Globus pallidus (tissue), 1 donor: ENCODE data around the gene CASZ1.
A peak's percentile ranks its signal among the peaks of the same experiment; 100 is the strongest.

Source experiments
- DNase-seq: peaks from one replicate; pipeline ENCODE4 v3.0.0-alpha.2; 2015; ENCODE audit warnings: low spot score

CASZ1 gene

DNA sequence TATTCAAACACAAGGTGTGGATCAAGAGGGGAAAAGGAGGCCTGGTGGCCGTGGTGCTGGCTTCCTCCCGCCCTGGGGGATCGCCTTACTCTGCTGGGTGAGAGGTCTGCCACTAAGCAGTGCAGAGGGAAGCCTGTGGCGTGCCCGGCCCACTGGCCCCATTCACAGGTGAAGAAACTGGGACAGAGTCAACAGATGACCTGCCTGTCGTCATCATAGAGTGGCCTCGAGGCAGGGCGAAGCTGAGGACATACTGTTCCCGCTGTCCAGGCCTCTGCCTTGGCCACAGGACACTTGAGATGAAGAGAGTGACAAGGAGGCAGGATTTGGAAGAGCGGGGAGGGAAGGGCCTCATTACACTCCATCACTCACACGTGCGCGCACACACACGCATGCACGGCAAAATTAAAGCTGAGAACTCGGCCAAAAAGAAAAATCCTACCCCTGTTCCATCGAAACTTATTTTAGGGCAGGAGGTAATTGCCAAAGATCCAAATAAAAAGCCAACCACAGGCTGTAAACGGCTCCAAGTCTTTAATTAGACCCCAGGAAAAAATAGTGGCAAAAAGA is 50.5 kb downstream of the CASZ1 start:
- no peak for DNase-seq

DNA sequence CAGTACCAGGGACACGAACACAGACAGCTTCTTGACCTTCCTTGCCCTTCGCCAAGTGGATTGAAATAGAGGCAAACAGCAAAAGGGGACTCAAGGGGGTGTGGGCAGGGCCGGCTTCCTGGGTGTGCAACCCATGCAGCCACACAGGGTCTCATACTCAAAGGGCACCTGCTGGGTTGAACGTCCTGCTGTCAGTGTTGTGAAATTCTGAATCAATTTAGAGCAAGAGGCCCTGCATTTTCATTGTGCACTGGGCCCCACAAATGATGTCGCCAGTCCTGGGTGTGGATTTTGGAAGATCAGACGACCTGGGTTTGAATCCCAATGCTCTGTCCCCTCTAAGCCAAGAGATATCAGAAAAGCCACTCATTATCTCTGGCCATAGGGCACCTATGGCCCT is 51.1 kb downstream of the CASZ1 start:
- no peak for DNase-seq

DNA sequence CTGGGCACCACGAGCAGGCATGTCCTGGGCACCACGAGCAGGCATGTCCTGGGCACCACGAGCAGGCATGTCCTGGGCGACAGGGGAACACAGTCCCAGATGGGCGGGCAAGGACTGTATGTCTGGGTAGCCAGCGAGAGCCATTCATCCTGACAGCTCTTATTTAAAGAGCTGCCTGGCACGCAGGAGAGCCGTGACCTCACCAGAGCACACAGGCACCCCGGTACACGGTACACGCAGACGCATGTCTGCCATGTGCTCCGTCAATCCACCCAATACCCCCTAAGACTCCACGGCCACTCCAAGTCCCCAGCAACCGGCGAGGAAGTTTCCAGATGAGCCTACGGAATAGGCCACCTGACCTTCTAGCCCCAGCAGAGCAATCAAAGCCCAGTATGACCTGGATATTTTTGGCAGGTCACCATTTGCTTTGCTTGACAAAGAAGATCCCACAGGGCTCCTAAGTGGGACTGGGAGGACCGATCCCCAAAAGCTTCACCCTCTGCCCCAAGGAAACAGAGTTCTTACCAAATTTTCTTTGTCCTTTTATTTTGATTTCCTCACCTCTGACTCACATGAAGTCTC is 51.7 kb downstream of the CASZ1 start:
- no peak for DNase-seq

DNA sequence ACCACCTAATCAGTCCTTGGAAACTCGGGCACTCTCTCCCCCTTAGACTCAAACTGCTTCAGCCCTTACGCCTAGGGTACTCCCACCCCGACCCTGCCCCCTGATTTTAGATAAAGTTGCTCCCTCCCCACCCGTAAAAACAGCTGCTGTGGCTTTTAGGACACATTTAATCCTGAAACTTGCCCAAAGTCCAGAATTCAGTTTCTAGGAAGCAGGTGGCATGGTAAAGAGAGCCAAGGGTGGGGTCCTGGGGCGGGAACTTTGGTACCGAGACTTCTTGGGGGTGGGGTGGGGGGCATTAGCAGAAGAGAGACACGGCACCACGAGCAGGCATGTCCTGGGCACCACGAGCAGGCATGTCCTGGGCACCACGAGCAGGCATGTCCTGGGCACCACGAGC is 52.4 kb downstream of the CASZ1 start:
- no peak for DNase-seq

DNA sequence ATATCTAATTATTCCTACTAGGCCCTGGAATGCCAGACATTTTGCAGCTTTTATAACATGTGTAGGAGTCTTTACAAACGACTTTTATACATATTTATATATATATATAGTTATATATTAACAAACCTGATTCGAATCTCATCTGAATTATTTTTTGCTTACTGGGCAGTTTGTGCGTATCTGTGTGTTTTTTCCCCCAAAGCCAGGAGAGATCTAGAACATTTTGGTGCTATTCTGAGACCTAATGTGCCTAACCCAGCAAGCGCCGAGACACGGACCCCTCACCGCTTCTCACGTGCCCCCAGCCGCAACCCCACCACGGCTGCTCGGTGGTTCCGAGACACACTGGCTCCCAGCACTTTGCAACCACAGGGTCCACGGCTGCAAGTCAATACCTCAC is 54.8 kb downstream of the CASZ1 start:
- no peak for DNase-seq

DNA sequence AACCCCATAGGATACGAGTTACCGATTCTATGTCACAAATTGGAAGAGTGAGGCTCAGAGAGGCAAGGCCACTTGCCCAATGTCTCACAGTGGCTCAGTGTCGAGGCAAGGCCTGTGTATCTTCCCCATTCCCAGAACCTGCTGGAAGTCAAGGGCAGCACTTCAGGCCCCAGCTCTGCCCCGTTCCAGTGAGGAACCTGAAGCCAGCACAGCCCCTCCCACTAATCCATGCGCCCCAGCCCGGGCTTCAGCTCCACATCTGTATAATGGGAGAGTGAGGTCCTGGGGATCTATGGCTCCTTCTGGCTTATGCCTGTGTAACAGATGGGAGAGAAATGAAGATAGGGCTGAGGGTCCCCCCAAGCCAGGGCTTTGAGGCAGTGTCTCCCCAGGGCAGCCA is 56.3 kb downstream of the CASZ1 start:
- no peak for DNase-seq

DNA sequence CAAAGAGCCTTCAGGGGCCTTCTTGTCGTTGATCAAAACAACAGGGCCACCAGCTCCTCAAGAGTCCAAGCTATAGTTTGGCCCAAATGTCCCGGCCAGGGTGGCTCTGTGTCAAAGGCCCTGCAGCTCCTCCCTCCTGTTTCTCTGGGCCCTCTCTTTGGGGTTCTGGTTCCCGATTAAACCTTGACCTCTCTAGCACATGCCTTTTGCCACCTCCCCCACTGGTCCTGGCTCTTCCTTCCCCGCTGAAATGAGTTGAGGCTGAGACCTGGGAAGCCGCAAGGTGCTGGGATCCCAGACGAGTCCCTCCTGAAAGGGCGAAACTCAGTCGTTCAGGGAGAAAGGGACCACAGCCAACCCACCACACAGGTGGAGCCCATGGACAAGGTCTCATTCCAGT is 56.9 kb downstream of the CASZ1 start:
- DNase-seq, result no peak

DNA sequence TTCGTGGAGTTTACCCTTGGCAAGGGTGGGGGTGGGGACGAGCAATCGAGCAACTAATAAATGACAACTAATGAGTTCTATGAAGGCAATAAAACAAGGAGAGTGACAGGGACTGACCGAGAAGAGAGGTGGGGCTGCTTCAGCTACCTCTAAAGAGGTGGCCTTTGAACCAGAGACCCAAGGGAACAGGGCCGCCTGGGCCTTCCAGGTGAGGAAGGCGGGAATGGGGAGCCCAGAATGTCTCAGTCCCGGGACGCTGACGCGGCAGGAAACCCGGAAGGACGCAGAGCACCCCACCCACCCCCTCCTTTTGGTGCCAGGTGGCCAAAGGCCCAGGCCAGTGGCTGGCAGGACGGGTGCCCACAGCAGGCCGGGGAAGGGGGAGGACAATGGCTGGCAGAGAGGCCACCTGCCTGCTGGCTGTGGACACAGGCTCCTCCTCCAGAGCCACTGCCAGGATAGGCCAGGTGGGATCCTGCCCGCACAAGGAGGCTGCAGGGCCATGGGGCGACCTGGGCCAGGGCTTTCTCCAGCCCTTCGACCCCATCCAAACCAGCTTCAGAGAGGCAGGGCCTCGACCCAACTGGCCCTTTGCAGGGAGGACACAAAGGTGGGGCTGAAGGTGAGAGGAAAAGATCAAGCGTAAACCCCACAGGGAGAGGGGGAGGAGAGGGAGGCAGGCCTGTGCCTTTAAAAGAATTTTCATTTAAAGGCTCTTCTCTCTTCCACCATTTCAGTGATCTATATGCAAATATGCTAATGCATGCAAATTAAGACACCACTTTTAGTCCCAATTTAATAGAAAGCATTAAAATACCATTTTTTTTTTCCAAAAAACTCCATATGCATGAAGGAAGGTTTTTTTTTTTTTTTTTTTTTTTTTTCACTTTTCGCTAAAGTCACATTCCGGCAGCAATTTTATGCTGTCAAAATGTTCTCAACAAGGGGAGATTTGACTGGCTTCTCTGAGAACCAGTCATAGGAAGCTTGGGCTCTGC is 58.1 kb downstream of the CASZ1 start:
- no peak for DNase-seq

DNA sequence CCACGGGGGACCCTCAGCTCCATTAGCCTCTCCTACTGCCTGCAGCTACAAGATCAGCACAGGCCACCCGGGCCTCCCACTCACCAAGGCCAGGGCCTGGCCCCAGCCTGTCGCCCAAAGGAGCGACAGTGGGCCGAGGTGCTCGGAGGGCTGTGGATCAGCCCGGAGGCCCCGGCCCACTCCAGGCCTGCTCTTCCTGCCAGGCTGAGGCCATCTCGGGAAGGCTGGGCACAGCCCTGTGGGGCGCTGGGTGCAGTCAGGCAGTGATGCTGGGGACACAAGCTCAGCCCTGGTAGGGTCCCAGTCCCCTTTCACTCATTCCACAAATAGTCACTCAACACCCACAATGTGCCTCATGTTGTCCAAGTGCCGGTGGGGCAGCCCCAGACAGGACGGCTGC is 58.8 kb downstream of the CASZ1 start:
- no peak for DNase-seq

DNA sequence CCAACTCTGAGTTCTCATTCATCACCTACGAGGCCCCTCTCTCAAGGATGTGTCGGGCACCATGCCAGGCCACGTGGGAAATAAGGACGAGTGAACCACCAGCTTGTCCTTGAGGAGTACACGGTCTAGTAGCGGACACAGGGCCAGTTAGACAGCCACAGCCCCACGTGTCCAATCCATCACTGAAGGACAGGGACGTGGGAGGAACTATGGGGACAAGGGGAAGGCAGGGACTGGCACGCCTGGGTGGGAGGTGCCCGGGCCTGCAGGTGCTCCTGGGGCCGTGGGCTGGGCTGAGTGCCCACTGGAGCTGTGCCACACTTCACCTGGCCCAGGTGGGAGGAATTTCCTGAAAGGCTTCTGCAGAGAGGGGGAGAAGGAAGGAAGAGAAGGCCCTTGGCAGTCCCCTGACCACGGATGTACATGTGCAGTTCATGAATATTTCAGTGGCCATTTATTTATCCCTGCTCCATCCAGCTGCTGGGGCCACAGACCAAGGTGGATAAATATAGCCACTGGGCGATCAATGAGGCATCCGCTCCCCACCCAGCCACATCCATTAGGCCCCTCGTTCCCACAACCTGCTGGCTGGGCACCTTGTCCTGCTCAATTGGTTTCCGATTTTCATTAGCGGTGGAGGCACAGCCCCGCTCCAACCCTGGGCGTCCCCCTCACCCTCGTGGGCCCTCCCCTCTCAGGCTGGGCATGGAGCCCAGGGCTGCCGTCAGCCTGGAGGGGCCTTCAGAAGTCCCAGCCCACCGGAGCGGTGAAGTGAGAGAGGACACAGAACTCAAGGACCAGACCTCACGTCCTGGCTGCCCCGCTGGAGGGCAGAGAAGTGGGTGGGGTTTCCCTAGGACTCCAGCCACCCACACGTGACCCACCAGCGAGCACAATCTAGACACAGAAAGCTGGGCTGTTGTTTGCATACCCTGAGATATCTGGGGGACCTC is 59.5 kb downstream of the CASZ1 start:
- DNase-seq, result no peak

DNA sequence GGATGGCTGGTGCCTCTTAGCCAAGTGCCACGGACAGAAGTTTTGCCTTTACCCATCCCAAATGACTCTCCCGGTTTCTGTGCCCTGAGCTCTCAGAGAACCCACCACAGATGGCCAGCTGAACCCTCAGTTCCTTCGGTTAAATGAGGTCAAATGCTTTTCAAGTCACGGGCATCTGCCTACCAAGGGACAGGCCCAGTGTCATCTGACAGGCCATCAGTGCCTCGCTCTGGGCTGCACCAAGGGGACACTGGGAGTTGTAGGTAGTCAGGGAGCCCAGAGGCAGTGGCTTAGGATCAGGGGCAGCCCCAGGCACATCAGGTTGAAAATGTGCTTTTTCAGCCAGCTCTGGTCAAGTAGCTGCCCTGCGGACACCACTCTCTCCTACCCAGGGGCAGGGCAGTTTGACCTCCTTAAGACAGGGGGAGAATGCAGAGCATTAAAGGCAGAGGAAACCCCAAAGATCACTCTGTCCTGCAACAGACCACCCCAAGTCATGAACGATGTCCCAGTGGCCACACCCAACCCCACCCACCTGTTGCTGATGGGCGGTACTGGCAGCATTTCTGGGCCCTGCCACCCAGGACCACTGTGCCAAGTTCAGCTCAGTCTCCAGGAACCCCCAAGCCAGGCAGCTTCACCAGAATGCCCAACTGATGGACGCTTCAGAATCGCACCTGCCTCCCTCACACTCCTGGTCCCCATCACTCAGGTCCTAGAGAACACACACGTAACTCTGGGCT is 60.7 kb downstream of the CASZ1 start:
- DNase-seq, result no peak

DNA sequence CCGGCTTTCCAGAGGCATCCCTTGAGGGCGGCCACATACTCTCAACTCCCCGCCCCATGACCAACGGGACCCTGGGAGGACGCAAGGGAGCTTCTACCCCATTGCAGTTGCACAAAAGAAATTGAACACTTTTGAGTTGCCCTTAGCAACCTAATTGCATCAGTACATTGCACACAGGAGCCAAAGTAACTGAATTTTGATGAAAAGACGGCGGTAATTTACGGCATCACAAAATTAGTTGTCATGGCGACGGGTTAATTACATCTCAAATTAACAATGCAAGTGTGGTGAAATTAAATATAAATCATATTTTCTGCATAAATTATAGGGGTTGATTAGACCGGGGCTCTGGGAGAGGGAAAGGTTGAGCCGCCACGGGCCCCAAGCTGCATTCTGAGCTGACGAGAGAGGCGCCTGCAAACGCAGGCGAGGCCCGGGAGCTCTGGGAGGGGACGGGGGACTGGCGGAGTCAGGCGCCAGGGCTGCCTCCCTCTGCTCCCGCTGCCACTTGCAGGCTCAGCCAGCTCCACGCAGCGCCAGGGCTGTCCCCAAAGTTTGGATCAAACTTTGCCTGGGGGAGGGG is 61.4 kb downstream of the CASZ1 start:
- DNase-seq, result peak; percentile 28

DNA sequence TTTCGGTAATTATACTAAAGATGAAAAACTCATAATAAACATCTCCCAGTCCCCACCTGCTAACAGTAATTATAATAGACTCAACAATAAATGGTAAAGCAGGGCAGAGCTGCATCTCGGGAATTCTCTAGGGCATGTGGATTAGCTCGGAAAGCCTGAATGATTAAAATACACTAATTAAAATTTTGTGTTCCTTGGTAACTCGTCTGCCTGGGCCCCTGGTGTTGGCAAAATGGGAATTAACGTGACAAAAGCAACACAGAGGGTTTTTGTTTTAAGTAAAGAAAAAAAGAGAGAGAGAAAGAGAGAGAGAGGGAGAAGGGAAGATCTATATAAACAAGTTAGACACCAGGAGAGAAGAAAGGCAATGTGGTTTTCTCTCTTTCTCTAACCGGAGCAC is 62.1 kb downstream of the CASZ1 start:
- no peak for DNase-seq

DNA sequence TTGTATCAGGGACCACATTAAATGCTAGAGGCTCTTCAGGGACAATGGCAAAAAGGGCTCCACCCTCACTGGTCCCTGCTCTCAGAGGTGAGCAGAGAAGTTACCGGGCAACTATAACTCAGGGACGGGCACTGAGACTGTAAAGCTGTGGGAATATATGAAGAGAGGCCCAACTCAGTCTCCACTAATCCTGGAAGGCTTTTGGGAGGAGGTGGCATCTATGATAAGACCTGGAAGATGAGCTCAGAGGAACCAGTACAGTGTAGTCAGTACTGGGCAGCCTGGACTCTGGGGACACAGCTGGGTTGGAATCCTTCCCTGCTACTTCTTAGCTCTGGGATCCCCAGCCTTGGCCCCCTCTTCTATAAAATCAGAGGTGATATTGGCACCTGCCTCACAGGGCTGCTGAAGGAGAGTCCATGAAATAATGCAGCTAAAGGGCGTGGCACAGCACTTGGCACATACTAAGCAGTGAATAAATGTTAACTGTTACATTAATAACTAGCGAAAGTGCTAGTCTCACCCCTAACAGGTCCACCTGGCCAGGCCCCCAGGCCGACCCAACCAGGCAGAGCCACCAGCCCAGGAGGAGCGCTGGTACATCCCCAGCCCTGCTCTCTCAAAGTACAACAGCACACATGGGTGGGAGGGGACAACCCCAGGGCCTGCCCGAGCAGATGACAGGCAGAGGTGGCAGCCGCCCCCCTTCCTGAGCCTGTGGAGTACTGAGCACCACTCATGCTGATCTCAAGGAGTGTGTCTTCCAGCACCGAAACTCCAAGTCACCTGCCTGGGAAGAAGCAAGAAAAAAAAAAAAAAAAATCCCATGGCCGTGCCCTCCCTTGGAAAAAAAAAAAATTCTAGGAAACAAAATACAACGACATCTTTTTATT is 62.7 kb downstream of the CASZ1 start:
- no peak for DNase-seq

DNA sequence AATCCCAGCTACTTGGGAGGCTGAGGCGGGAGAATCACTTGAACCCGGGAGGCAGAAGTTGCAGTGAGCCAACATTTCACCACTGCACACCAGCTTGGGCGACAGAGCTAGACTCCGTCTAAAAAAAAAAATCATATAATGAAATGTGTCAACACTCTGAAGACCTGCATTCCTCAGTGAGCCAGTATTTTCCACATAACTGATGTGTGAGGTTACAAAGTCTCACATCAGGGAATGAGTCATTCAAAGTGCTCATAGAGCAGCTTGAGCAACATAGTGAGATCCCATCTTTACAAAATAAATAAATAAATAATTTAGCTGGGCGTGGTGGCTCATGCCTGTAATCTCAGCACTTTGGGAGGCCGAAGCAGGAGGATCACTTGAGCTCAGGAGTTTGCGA is 65.5 kb downstream of the CASZ1 start:
- no peak for DNase-seq

DNA sequence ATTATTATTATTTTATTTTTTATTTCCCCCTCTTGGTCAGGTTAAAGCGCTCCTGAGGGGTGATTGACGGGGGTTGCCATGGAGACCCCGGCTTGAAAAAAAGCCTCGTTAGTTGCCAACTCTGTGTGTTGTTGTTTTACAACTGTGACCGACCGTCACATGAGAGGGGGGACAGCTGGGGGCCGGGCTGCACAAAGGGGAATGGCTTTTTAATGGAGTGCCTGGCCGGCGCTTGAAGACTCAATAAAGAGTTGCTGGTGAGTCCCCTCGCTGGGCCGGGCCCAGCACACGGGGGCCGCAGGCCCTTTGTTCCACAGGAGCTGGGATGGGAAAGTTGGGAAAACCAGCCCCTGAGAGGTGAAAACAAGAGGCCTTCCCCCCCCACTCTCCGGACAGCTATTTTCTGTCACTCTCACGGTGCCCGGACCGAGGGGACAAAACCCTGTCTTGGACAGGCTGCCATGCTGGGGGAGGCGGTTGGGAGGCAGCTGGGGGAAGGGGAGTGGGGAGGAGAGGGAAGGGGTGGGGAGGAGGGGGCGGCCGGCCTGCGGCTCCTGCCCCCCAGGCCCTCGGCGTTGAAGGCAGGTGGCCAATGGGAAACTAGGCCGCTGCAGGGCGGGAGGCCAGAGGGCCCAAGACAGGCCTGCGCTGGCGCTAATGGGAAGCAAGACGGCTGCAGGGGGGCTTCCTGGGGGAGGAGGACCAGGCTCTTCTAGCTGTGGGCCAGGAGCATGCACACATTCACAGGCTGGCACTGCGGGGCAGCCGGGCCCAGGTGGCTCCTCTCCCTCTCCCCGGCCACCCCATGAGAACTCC is 67.6 kb downstream of the CASZ1 start:
- no peak for DNase-seq

DNA sequence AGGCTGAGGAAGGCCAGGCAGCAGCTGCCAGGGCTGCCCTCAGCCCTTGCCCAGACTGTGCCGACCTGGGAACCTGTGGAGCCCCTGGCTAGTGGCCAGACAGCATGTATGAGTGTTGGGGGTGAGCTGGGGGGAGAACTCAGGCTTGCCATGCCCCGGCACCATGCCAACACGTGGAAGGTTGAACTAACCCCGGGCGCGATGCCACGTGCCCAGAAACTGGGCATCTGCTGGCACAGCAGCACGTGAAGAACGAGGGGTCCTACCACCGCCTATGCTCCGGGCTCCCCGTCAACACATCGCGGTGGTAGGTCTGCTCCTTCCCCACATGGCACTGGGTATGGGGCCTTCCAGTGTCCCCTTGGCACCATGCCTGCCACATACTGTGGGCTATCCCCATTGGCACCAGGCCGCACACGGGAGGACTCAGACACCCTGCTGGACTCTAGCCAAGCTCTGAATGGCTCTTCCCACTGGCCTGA is 68.7 kb downstream of the CASZ1 start:
- DNase-seq, result no peak

DNA sequence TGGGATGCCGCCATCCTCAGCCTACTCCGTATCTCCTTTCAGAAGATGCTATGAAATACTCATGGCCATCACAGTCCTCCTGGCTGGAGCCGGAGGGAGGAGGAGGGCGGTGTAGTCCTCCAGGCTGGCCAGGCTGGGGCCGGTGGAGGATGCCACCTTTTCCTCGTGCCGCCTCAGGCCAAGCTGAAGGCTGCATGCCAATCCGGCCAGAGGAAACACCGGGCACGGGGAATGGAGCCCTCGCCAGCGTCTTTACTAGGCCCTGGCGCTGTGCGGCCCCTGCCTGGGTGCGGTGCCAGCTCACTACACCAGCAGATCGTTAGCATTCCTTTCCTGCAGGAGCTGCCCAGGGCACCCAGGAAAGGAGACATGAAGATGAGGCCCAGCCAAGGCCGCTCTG is 70.1 kb downstream of the CASZ1 start:
- no peak for DNase-seq
